H1 (cell line): ENCODE data around the gene TASOR2. TPM values are rescaled to one million over a fixed set of nuclear protein-coding genes. Genes with fewer than 3 reads are reported as not detected.

Experiments
- CTCF ChIA-PET: fragments of 300-600 bp; sonication (Branson Sonifier 250); formaldehyde crosslinking; loops from one replicate; lab custom pipeline; 2021; ENCODE audit not compliant: partially characterized antibody; lab: Charles Lee
- POLR2A ChIA-PET: fragments of 300-600 bp; sonication (Branson Sonifier 250); formaldehyde crosslinking; loops from one replicate; lab custom pipeline; 2021; ENCODE audit warnings: inconsistent platforms; ENCODE audit not compliant: partially characterized antibody; lab: Charles Lee
- DNase-seq, 2 experiments: peaks; one replicate each; pipeline versions ENCODE4 v3.0.0 to v3.0.0-alpha.2; 2010 to 2022; ENCODE audit warnings: low spot score in 2 of 2, low read depth in 1 of 2, mixed read lengths in 1 of 2
- FAIRE-seq: peaks from 2 replicates; lab custom pipeline; 2011; peaks lifted over from hg19 to GRCh38; lab: Jason Lieb, UNC
- H2AFZ ChIP-seq: 2 replicates; pipeline ENCODE4 v1.8.1; 2012; ENCODE audit warnings: low read length, inconsistent platforms
- H2AK5ac ChIP-seq: 2 replicates; pipeline ENCODE4 v1.6.1; 2013; ENCODE audit warnings: low read depth, low read length
- H2BK120ac ChIP-seq: replicated peaks from 2 replicates; pipeline ENCODE3; 2013; ENCODE audit warnings: low read depth, low read length, inconsistent platforms
- H2BK12ac ChIP-seq: 2 replicates; pipeline ENCODE4 v1.6.1; 2013; ENCODE audit warnings: low read depth, low read length
- H2BK15ac ChIP-seq: 2 replicates; pipeline ENCODE4 v1.6.1; 2013; ENCODE audit warnings: low read length
- H2BK20ac ChIP-seq: 2 replicates; pipeline ENCODE4 v1.6.1; 2013; ENCODE audit warnings: low read length
- H2BK5ac ChIP-seq: 2 replicates; pipeline ENCODE4 v1.6.1; 2013; ENCODE audit warnings: low read depth, low read length
- H3K14ac ChIP-seq: 2 replicates; pipeline ENCODE4 v1.6.1; 2013; ENCODE audit warnings: inconsistent platforms; ENCODE audit not compliant: insufficient read length
- H3K18ac ChIP-seq: 2 replicates; pipeline ENCODE4 v1.6.1; 2013; ENCODE audit warnings: low read length; ENCODE audit errors: extremely low read depth
- H3K23ac ChIP-seq: 2 replicates; pipeline ENCODE4 v1.6.1; 2013; ENCODE audit warnings: inconsistent platforms; ENCODE audit not compliant: insufficient read length
- H3K23me2 ChIP-seq: 2 replicates; pipeline ENCODE4 v1.6.1; 2013; ENCODE audit warnings: low read depth, low read length
- H3K27ac ChIP-seq: 2 replicates; pipeline ENCODE4 v1.6.1; 2011; ENCODE audit warnings: low read depth, low read length, inconsistent platforms
- H3K27me3 ChIP-seq, 4 experiments: replicated peaks in 1 of 4; 1 replicate in 1 of 4; 2 replicates in 3 of 4; pipeline versions ENCODE4 v1.6.1 to v1.8.1; 2011 to 2013; ENCODE audit warnings: low read length in 3 of 4, mild to moderate bottlenecking in 3 of 4, inconsistent platforms in 2 of 4, mixed read lengths in 2 of 4, moderate library complexity in 1 of 4; ENCODE audit not compliant: control insufficient read depth in 3 of 4, insufficient read depth in 3 of 4; ENCODE audit errors: extremely low read depth in 1 of 4
- H3K36me3 ChIP-seq, 4 experiments: 2 replicates each; pipeline versions ENCODE4 v1.6.1 to v1.8.1; 2011 to 2013; ENCODE audit warnings: mild to moderate bottlenecking in 4 of 4, low read length in 3 of 4, moderate library complexity in 2 of 4, control low read depth in 1 of 4, inconsistent platforms in 1 of 4; ENCODE audit not compliant: insufficient read depth in 4 of 4, control insufficient read depth in 2 of 4
- H3K4ac ChIP-seq: replicated peaks from 2 replicates; pipeline ENCODE3; 2013; ENCODE audit warnings: low read length, low read depth, mixed read lengths, inconsistent platforms; ENCODE audit not compliant: insufficient read length
- H3K4me1 ChIP-seq, 4 experiments: replicated peaks in 1 of 4; 1 replicate in 1 of 4; 2 replicates in 3 of 4; pipeline versions ENCODE4 v1.6.1 to v1.8.1; 2011 to 2013; ENCODE audit warnings: low read length in 3 of 4, inconsistent platforms in 2 of 4, mixed read lengths in 1 of 4; ENCODE audit not compliant: insufficient read depth in 4 of 4, control insufficient read depth in 3 of 4
- H3K4me2 ChIP-seq, 2 experiments: 2 replicates each; pipeline versions ENCODE4 v1.6.1 to v1.8.1; 2011 to 2013; ENCODE audit warnings: low read depth in 2 of 2, low read length in 2 of 2, control low read depth in 1 of 2, inconsistent platforms in 1 of 2, mild to moderate bottlenecking in 1 of 2; ENCODE audit not compliant: insufficient read depth in 1 of 2
- H3K4me3 ChIP-seq, 4 experiments: fragments of 200-600, 300-600 bp in 1 of 4; sonication (generic), shearing (Covaris generic), sonication (Bioruptor Twin) in 1 of 4; 2 replicates each; pipeline versions ENCODE4 v1.5.1 to v1.8.1; 2011 to 2016; ENCODE audit warnings: low read length in 4 of 4, low read depth in 3 of 4, control low read depth in 2 of 4, inconsistent platforms in 2 of 4, mild to moderate bottlenecking in 2 of 4, mixed read lengths in 1 of 4, moderate library complexity in 1 of 4; ENCODE audit not compliant: insufficient read depth in 2 of 4; ENCODE audit errors: extremely low read depth in 1 of 4
- H3K56ac ChIP-seq: replicated peaks from 2 replicates; pipeline ENCODE3; 2013; ENCODE audit warnings: low read depth, mild to moderate bottlenecking, mixed read lengths, low read length, inconsistent platforms; ENCODE audit not compliant: insufficient read length
- H3K79me1 ChIP-seq: 2 replicates; pipeline ENCODE4 v1.6.1; 2013; ENCODE audit warnings: low read depth, low read length, control low read depth
- H3K79me2 ChIP-seq, 2 experiments: 2 replicates each; pipeline versions ENCODE4 v1.6.1 to v1.8.1; 2012 to 2013; ENCODE audit warnings: low read length in 2 of 2, mild to moderate bottlenecking in 2 of 2, inconsistent platforms in 1 of 2; ENCODE audit not compliant: insufficient read depth in 2 of 2, control insufficient read depth in 1 of 2
- H3K9ac ChIP-seq, 4 experiments: replicated peaks in 1 of 4; 1 replicate in 1 of 4; 2 replicates in 3 of 4; pipeline versions ENCODE4 v1.6.1 to v1.8.1; 2011 to 2013; ENCODE audit warnings: low read depth in 3 of 4, low read length in 3 of 4, control low read depth in 2 of 4, mild to moderate bottlenecking in 2 of 4, moderate library complexity in 2 of 4, inconsistent platforms in 1 of 4; ENCODE audit errors: extremely low read depth in 1 of 4
- H3K9me3 ChIP-seq, 2 experiments: 2 replicates each; pipeline versions ENCODE4 v1.6.1 to v1.8.1; 2012 to 2013; ENCODE audit warnings: mild to moderate bottlenecking in 2 of 2, moderate library complexity in 2 of 2, control low read depth in 1 of 2, inconsistent platforms in 1 of 2, low read depth in 1 of 2, low read length in 1 of 2, mixed read lengths in 1 of 2; ENCODE audit not compliant: insufficient read depth in 2 of 2
- H4K20me1 ChIP-seq, 2 experiments: replicated peaks in 1 of 2; 2 replicates each; pipeline versions ENCODE3 to v1.8.1; 2011 to 2013; ENCODE audit warnings: inconsistent platforms in 2 of 2, low read length in 2 of 2, mild to moderate bottlenecking in 1 of 2; ENCODE audit not compliant: insufficient read depth in 2 of 2, control insufficient read depth in 1 of 2
- H4K5ac ChIP-seq: 2 replicates; pipeline ENCODE4 v1.6.1; 2013; ENCODE audit warnings: low read length, low read depth, mixed read lengths, inconsistent platforms; ENCODE audit not compliant: insufficient read length
- H4K8ac ChIP-seq: 2 replicates; pipeline ENCODE4 v1.8.0; 2013; ENCODE audit warnings: mild to moderate bottlenecking, moderate library complexity, low read length, inconsistent platforms; ENCODE audit not compliant: insufficient read depth; ENCODE audit errors: extremely low read depth
- H4K91ac ChIP-seq: replicated peaks from 2 replicates; pipeline ENCODE3; 2013; ENCODE audit warnings: low read length, mixed read lengths, inconsistent platforms; ENCODE audit not compliant: insufficient read length
- EGR1 ChIP-seq: IDR thresholded peaks from 2 replicates; pipeline ENCODE4 v1.6.1; 2011; ENCODE audit warnings: low read depth, low read length, borderline replicate concordance
- NANOG ChIP-seq: IDR thresholded peaks from 2 replicates; pipeline ENCODE4 v1.6.1; 2011; ENCODE audit warnings: low read length, low read depth, mild to moderate bottlenecking, inconsistent platforms; ENCODE audit not compliant: insufficient read depth, poor library complexity, severe bottlenecking
- PHF8 ChIP-seq: fragments of 200-600 bp; sonication (generic); conservative IDR thresholded peaks from 2 replicates; pipeline ENCODE4 v1.7.1; 2012; ENCODE audit warnings: low read depth, mild to moderate bottlenecking, inconsistent platforms, low read length, moderate library complexity
- SAP30 ChIP-seq: fragments of 300-600 bp; sonication (generic); IDR thresholded peaks from 2 replicates; pipeline ENCODE4 v1.7.1; 2012; ENCODE audit warnings: low read length, moderate library complexity, mild to moderate bottlenecking, inconsistent platforms; ENCODE audit not compliant: insufficient read depth, insufficient replicate concordance
- WGBS, 2 experiments: shearing (Covaris generic) in 1 of 2; methylation state at CpG; one replicate each; pipeline versions ENCODE4 v1.1.6 to v1.1.7; 2013 to 2015; ENCODE audit warnings: low lambda C conversion rate in 2 of 2, mixed read lengths in 2 of 2, inconsistent platforms in 1 of 2, low coverage in 1 of 2, missing lambda C conversion rate in 1 of 2; ENCODE audit not compliant: insufficient replicate concordance in 2 of 2, insufficient coverage in 1 of 2, insufficient read length in 1 of 2; ENCODE audit errors: extremely low coverage in 1 of 2, missing lambda C conversion rate in 1 of 2; 5-methylcytosine and 5-hydroxymethylcytosine counted together
- polyA plus RNA-seq, 7 experiments: library from polyadenylated mRNA; depleted of rRNA in 3 of 7; stranded (reverse) in 5 of 7; unstranded in 2 of 7; fragments of >200 nt in 5 of 7; fragments of 200-250 nt in 2 of 7; gene quantifications; 1 replicate in 5 of 7; 2 replicates in 1 of 7; 4 replicates in 1 of 7; pipeline versions ENCODE4 v1.2.1 to v1.2.3, GENCODE V29; 2011 to 2013; ENCODE audit warnings: missing spikeins in 2 of 7, mixed read lengths in 2 of 7
- total RNA-seq: library from RNA; stranded (reverse); fragmentation: NEBNext Ultra II Directional; extraction: Animal tissue kit (Norgen Biotek cat#: 25700); gene quantifications from 2 replicates; pipeline ENCODE4 v1.2.1, GENCODE V29; 2021

TASOR2 gene
- total and polyA plus RNA-seq, 2 of the 8 experiments (the other 6 are each of a cell fraction or from before 2014, with no cell fraction given) = 13.1 to 74.9 TPM

DNA sequence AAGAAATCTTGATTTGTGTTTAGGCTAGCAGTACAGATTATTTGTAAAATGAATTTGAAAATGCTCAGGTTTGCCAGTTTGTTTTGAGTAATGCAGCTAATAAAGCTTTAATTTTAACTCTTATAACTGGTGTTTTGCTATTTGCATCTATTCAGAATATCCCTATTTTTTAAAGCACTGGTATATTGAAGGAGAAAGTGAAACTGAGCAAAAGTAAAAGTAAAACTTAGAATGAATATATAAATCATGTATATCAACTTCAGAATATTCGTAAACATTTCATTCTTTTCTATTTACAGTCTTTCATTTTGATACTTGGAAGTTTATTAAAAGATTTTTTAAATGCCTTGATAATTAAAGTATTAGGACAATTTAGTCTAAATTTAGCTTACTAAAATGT is 26.2 kb downstream of the TASOR2 start:
- no peak overlapping the region for H3K4me3 ChIP-seq
- H3K27ac ChIP-seq = no peak overlapping the region
- H3K56ac ChIP-seq = no peak overlapping the region
- H2AK5ac ChIP-seq = no peak overlapping the region
- ChIA-PET POLR2A (interaction anchor here (1.5 to 1.9 kb wide), 2 partner anchors 15 to 19 kb away, joined by 3 to 4 read pairs; no protein-coding TSS in a partner anchor), CTCF (interaction anchor here (0.9 kb wide), 1 partner anchor 255 kb away, joined by 3 read pairs; no protein-coding TSS in a partner anchor)
- H2AFZ ChIP-seq = no peak overlapping the region
- no peaks in the 10 kb centered on the region for H3K23me2 ChIP-seq
- no peak overlapping the region for H4K91ac ChIP-seq
- H3K4me2 ChIP-seq = no peak overlapping the region
- no peak overlapping the region for H3K23ac ChIP-seq
- H3K79me2 ChIP-seq = peaks cover 0 to 81% of the 10 kb centered on the region in 2 experiments; a peak in 3 of 4 replicates
- no peak overlapping the region for H3K18ac ChIP-seq
- H4K20me1 ChIP-seq = no peaks in the 10 kb centered on the region
- H2BK120ac ChIP-seq = no peak overlapping the region
- H3K79me1 ChIP-seq = no peaks in the 10 kb centered on the region; the same call in 1 of the 2 replicates
- H3K4me1 ChIP-seq = no peaks in the 10 kb centered on the region
- FAIRE-seq (no peak), DNase-seq (no peak)
- no peaks in the 10 kb centered on the region for H3K9me3 ChIP-seq
- no peak overlapping the region for H2BK20ac ChIP-seq
- H3K14ac ChIP-seq = no peak overlapping the region
- no peak overlapping the region for H3K4ac ChIP-seq
- TF ChIP-seq SAP30 (no peak), PHF8 (no peak), EGR1 (no peak), NANOG (no peak)
- H4K8ac ChIP-seq = no peak overlapping the region
- no peak overlapping the region for H2BK15ac ChIP-seq
- H2BK5ac ChIP-seq = no peak overlapping the region
- no peaks in the 10 kb centered on the region for H3K36me3 ChIP-seq
- 91% methylated on average over 1 of the region's 1 CpG; no CpG with 5 or more reads in 1 of the 2 experiments for WGBS, 2 experiments
- no peak overlapping the region for H3K9ac ChIP-seq
- H4K5ac ChIP-seq = no peak overlapping the region
- no peaks in the 10 kb centered on the region for H3K27me3 ChIP-seq
- H2BK12ac ChIP-seq = no peak overlapping the region
